Measurements from ENCODE around the gene ANKS6.

GRCh38 chr9:98829766-98830165 lies 33.4 kb upstream of the ANKS6 start:
- no peak for TF ChIP-seq MAFK (IDR thresholded peaks at IDR 0.05; ENCODE audit: low read depth, low read length)
- no peak for TF ChIP-seq CEBPB (IDR thresholded peaks at IDR 0.05; ENCODE audit: low read depth, low read length)
- no peak for TF ChIP-seq CTCF (conservative IDR thresholded peaks at IDR 0.05; ENCODE audit: low read depth, low read length)
- TF ChIP-seq RFX5 (IDR thresholded peaks at IDR 0.05; ENCODE audit: low read depth, low read length), result no peak
- no peak for TF ChIP-seq POLR2A (IDR thresholded peaks at IDR 0.05; ENCODE audit: low read depth, low read length)
- TF ChIP-seq ELK1 (IDR thresholded peaks at IDR 0.05; ENCODE audit: borderline replicate concordance, low read depth, low read length), result no peak
- no peak for TF ChIP-seq SMC3 (IDR thresholded peaks at IDR 0.05; ENCODE audit: low read depth, low read length)
- TF ChIP-seq RCOR1 (IDR thresholded peaks at IDR 0.05; ENCODE audit: insufficient replicate concordance, low read length), result no peak
- TF ChIP-seq RAD21 (IDR thresholded peaks at IDR 0.05; ENCODE audit: low read length), result no peak
- no peak for TF ChIP-seq BHLHE40 (IDR thresholded peaks at IDR 0.05; ENCODE audit: low read depth, low read length)
- no peak for TF ChIP-seq MXI1 (IDR thresholded peaks at IDR 0.05; ENCODE audit: borderline replicate concordance, low read depth, low read length)
- TF ChIP-seq USF2 (IDR thresholded peaks at IDR 0.05; ENCODE audit: low read depth, low read length), result no peak
- no peak for TF ChIP-seq MAZ (IDR thresholded peaks at IDR 0.05; ENCODE audit: borderline replicate concordance, low read depth, low read length)
- TF ChIP-seq FOS (IDR thresholded peaks at IDR 0.05; ENCODE audit: low read depth, low read length), result no peak

Measured in IMR-90 (cell line).